Uterus (tissue), 4 donors: ENCODE measurements around the gene MAMLD1. TPM values are rescaled to one million over a fixed set of nuclear protein-coding genes. Genes with fewer than 3 reads are reported as not detected.

ENCODE experiments used
- DNase-seq, 2 donors: peaks; one replicate each; pipeline ENCODE4 v3.0.0-alpha.2; 2019 to 2020
- H3K27ac ChIP-seq, 2 donors: fragments of 200-600 bp; sonication (generic); 1 replicate in 1 of 2; 2 replicates in 1 of 2; pipeline ENCODE4 v1.5.1; 2016 to 2018
- H3K27me3 ChIP-seq, 2 donors: fragments of 200-600 bp; sonication (generic); one replicate each; pipeline ENCODE4 v1.5.1; 2018 to 2019; ENCODE audit warnings: control low read depth in 1 of 2
- H3K36me3 ChIP-seq, 2 donors: fragments of 200-600 bp; sonication (generic); one replicate each; pipeline ENCODE4 v1.5.1; 2019; ENCODE audit warnings: control low read depth in 1 of 2
- H3K4me1 ChIP-seq, 2 donors: fragments of 200-600 bp; sonication (generic); one replicate each; pipeline ENCODE4 v1.5.1; 2018 to 2019; ENCODE audit warnings: control low read depth in 1 of 2
- H3K4me3 ChIP-seq, 2 donors: fragments of 200-600 bp; sonication (generic); 1 replicate in 1 of 2; 2 replicates in 1 of 2; pipeline ENCODE4 v1.5.1; 2018 to 2019; ENCODE audit warnings: mild to moderate bottlenecking in 1 of 2
- H3K9me3 ChIP-seq, 2 donors: fragments of 200-600 bp; sonication (generic); one replicate each; pipeline ENCODE4 v1.5.1; 2019; ENCODE audit warnings: control low read depth in 1 of 2
- POLR2A ChIP-seq, 2 donors: fragments of 450-650 bp; IDR thresholded peaks; one replicate each; pipeline ENCODE4 v1.6.1; 2016; ENCODE audit warnings: antibody characterized with exemption in 2 of 2, mild to moderate bottlenecking in 1 of 2, moderate library complexity in 1 of 2
- intact Hi-C: fragments of 100-400 bp; cut with DNase I; formaldehyde crosslinking; loops from one replicate; pipeline ENCODE4 v1.15.1; 2023; ENCODE audit warnings: low total_unique reads
- total RNA-seq, 4 donors: library from RNA; depleted of rRNA in 3 of 4; stranded (reverse); fragments of >200 nt in 3 of 4; gene quantifications; one replicate each; pipeline versions ENCODE4 v1.1.0 to v1.2.4, GENCODE V29; 2014 to 2023
- TF ChIP-seq, protein P1 (sequence below), 4 experiments: fragments of 200-600 bp in 2 of 4; fragments of 450-650 bp in 2 of 4; sonication (generic) in 2 of 4; IDR thresholded peaks; one replicate each; pipeline ENCODE4 v1.5.1; 2016 to 2019; ENCODE audit warnings: antibody characterized with exemption in 4 of 4, mild to moderate bottlenecking in 2 of 4, moderate library complexity in 1 of 4
- donor health status: DM: yes; HTN: yes; CAD: no.

The MAMLD1 gene
- total RNA-seq, 4 donors from 2014 or later = 0.77 to 20.6 (median 2.2) TPM

DNA sequence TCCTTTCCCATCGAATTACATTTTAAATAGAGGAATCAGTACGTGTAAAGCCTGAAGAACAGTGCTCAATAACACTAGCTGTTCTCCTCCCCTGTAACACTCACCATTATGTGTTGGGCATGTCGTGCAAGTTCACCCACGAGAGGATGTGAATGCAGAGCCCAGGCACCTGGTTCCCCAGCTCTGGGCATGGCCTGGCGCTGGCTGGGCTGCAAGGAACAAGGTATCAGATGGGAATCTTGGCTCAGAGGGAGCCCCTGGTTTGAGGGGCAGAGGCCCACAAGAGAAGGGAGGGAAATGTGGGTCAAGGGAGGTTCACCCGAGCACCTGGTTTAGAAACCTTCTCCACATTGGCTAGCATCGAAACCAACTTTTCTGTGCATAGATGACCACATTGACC lies 163.6 kb downstream of the MAMLD1 start:
- TF ChIP-seq, protein P1, sequence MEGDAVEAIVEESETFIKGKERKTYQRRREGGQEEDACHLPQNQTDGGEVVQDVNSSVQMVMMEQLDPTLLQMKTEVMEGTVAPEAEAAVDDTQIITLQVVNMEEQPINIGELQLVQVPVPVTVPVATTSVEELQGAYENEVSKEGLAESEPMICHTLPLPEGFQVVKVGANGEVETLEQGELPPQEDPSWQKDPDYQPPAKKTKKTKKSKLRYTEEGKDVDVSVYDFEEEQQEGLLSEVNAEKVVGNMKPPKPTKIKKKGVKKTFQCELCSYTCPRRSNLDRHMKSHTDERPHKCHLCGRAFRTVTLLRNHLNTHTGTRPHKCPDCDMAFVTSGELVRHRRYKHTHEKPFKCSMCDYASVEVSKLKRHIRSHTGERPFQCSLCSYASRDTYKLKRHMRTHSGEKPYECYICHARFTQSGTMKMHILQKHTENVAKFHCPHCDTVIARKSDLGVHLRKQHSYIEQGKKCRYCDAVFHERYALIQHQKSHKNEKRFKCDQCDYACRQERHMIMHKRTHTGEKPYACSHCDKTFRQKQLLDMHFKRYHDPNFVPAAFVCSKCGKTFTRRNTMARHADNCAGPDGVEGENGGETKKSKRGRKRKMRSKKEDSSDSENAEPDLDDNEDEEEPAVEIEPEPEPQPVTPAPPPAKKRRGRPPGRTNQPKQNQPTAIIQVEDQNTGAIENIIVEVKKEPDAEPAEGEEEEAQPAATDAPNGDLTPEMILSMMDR (IDR thresholded peaks at IDR 0.05) = no peak
- TF ChIP-seq POLR2A (IDR thresholded peaks at IDR 0.05) = no peak
- Histone ChIP-seq H3K4me3 (no peak overlapping the region), H3K27ac (no peak overlapping the region), H3K36me3 (no peaks in the 10 kb centered on the region), H3K27me3 (no peaks in the 10 kb centered on the region), H3K4me1 (no peaks in the 10 kb centered on the region), H3K9me3 (no peaks in the 10 kb centered on the region)
- intact Hi-C loops = no loop called here
- no peak for DNase-seq

DNA sequence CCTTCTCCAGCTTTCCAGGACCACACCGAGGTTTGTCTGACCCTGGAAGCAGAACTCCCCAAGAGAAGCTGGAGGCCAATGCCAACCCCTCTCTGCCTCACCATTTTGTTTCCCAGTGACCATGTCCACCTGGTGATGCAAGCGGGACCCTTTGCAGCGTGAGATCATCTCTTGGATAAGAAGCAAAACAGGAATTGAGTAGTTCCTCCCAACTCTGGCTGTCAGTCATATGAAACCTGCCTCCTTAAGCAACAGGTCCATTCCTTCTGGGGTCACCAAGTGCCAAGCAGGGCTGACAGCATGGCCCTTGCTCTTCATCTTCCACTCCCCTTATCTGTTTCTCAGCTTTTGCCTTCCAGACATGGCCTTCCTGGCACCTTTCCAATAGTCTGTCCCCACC lies 164.0 kb downstream of the MAMLD1 start:
- no peaks in the 10 kb centered on the region for H3K9me3 ChIP-seq
- no peak overlapping the region for H3K27ac ChIP-seq
- H3K4me3 ChIP-seq = no peak overlapping the region
- DNase-seq = no peak
- no peaks in the 10 kb centered on the region for H3K4me1 ChIP-seq
- H3K27me3 ChIP-seq = no peaks in the 10 kb centered on the region
- intact Hi-C loops = no loop called here
- H3K36me3 ChIP-seq = no peaks in the 10 kb centered on the region
- TF ChIP-seq POLR2A (IDR thresholded peaks at IDR 0.05) = no peak
- TF ChIP-seq, protein P1 (IDR thresholded peaks at IDR 0.05) = no peak

DNA sequence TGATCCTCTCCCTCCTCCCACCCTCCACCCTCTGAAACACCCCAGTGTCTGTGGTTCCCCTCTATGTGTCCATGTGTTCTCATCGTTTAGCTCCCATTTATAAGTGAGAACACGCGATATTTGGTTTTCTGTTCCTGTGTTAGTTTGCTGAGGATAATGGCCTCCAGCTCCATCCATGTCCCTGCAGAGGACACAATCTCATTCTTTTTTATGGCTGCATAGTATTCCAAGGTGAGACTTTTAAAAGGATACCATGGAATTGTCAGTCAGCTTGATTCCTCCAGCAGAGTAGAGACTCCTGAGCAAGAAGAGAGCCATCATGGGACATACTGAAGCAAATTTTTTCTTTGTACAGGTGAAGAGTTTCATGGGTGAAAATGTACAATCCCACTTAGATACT lies 166.5 kb downstream of the MAMLD1 start:
- no peak for DNase-seq
- intact Hi-C loops = no loop called here
- no peaks in the 10 kb centered on the region for H3K9me3 ChIP-seq
- H3K27ac ChIP-seq = no peak overlapping the region
- no peaks in the 10 kb centered on the region for H3K4me1 ChIP-seq
- no peak overlapping the region for H3K4me3 ChIP-seq
- H3K27me3 ChIP-seq = no peaks in the 10 kb centered on the region
- H3K36me3 ChIP-seq = no peaks in the 10 kb centered on the region
- TF ChIP-seq POLR2A (IDR thresholded peaks at IDR 0.05) = no peak
- TF ChIP-seq, protein P1 (IDR thresholded peaks at IDR 0.05) = no peak

DNA sequence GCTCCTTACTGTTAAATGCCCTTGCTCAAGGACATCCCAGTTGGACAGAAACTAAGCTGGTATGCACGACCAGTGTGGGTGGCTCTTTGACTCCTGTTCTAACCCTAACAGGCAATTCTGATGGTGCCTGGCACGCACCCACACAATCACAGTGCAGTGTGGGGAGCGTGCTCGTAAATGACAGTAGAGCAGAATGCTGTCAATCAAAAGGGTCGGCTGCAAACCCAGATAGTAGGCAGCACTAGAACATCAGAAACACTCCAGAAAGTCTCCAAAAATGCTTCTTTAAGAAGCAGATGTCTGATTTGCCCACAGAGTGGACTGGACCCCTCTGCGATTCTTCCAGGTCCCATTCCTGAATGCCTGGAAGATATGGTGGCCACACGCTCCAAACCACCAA lies 167.7 kb downstream of the MAMLD1 start:
- H3K27me3 ChIP-seq = no peaks in the 10 kb centered on the region
- H3K36me3 ChIP-seq = no peaks in the 10 kb centered on the region
- H3K9me3 ChIP-seq = no peaks in the 10 kb centered on the region
- H3K27ac ChIP-seq = no peak overlapping the region
- H3K4me1 ChIP-seq = no peaks in the 10 kb centered on the region
- no peak for DNase-seq
- intact Hi-C loops = no loop called here
- TF ChIP-seq, protein P1 (IDR thresholded peaks at IDR 0.05) = no peak
- no peak for TF ChIP-seq POLR2A (IDR thresholded peaks at IDR 0.05)
- no peak overlapping the region for H3K4me3 ChIP-seq

DNA sequence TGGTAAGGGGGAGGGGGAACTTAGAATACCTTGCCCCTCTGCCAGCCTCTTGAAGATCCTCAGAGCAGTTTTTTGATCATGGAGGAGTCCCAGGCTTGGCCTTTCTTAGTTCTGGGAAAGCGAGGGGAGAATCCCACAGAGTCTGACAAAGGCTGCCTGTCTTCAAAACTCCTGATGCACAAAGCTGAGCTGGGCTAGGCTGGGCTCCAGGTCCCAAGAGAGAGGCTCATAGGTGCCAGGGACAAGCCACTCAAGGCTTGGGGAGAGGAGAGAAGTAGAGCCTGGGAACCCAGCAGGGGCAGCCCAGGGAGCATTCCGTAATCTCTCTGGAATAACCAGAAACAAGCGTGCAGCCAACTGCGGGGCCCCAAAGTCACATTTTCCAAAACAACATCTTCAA lies 168.3 kb downstream of the MAMLD1 start:
- TF ChIP-seq, protein P1 (IDR thresholded peaks at IDR 0.05) = no peak
- TF ChIP-seq POLR2A (IDR thresholded peaks at IDR 0.05) = no peak
- no peak for DNase-seq
- Histone ChIP-seq H3K36me3 (no peaks in the 10 kb centered on the region), H3K9me3 (no peaks in the 10 kb centered on the region), H3K27ac (no peak overlapping the region), H3K4me3 (no peak overlapping the region), H3K4me1 (no peaks in the 10 kb centered on the region), H3K27me3 (no peaks in the 10 kb centered on the region)
- intact Hi-C loops = no loop called here
